HG03575 (cell line): ENCODE measurements around the gene FOXO1.
A peak's percentile ranks its signal among the peaks of the same experiment; 100 is the strongest.
"Not testable (repeated sequence)": the region's sequence is repeated elsewhere in the genome, so short reads cannot be mapped to it uniquely, and the experiment has no call there.

Source experiments
- ATAC-seq: cut with Tn5 transposase; IDR thresholded peaks from one replicate; pipeline ENCODE4 v1.9.1; 2021; ENCODE audit not compliant: unreplicated experiment, insufficient number of reproducible peaks, low FRiP score; ENCODE audit errors: extremely low read depth

FOXO1 gene

DNA sequence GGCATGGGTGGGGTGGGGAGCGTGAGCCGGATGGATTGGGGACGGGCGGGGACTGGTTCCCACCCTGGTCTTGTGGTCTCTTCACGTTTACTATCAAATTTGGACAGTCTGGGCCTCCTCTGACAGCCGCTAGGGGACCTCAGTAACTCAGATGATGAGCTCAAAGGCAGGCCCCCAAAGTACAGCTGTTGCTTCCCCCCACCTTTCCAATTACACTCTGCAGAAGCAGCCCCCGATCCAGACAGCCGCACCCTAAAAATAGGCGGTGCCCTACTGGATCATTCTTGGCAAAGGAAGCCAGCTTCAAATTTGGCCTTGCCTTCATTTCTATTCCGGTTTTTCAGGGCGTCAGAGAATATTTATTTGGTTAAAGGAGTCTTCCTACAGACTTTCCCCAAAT lies 1.9 kb upstream of the FOXO1 start:
- ATAC-seq, result no peak

DNA sequence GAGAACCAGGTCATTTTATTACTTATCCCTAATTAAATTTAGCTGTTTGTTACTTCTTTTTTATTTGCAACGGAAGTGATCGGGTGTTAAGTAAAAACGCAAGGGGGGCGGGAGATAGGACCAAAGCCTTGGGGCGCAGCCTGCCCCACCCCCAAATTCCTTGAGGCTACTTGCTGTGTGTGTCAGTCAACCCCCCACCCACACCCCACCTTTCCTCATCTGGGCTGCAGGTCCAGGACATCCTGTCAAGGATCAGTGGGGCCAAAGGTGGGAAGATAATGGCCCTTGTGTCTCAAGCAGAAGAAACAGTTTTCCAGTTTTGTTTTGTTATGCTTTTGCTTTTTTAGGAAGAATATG lies 1.2 kb upstream of the FOXO1 start:
- ATAC-seq, result no peak

DNA sequence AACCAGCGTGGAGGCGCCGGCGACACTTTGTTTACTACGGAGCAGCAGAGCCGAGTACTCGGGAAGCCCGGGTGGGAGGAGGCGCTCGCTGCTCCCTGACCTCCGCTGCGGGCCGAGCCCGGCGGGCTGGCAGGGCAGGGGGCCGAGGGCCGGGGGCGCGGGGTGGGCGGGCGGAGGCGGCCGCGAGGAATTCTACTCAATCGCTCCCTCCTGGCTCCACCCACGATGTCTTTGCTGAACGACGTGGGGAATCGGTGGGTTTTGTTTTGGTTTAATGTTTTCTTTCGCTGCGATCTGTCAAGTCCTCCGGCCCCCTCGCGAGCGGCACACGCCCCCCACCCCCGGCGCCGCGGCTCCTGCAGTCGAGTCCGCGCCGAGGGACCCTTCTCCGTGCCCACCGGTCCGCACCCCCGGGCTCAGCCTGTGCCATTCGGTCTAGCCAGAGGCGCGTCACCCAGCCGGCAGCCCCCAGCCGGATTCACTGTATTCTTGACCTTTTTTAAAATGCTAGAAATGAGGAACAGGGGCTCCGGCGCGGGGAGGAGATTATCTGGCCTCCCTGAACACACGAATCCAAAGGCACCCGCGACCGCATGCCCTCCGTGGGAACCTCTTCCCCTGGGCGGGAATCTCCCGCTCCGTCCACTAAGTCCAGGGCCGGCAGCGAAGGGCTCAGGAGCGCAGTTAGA lies 636 bp upstream of the FOXO1 start:
- ATAC-seq, result no peak

DNA sequence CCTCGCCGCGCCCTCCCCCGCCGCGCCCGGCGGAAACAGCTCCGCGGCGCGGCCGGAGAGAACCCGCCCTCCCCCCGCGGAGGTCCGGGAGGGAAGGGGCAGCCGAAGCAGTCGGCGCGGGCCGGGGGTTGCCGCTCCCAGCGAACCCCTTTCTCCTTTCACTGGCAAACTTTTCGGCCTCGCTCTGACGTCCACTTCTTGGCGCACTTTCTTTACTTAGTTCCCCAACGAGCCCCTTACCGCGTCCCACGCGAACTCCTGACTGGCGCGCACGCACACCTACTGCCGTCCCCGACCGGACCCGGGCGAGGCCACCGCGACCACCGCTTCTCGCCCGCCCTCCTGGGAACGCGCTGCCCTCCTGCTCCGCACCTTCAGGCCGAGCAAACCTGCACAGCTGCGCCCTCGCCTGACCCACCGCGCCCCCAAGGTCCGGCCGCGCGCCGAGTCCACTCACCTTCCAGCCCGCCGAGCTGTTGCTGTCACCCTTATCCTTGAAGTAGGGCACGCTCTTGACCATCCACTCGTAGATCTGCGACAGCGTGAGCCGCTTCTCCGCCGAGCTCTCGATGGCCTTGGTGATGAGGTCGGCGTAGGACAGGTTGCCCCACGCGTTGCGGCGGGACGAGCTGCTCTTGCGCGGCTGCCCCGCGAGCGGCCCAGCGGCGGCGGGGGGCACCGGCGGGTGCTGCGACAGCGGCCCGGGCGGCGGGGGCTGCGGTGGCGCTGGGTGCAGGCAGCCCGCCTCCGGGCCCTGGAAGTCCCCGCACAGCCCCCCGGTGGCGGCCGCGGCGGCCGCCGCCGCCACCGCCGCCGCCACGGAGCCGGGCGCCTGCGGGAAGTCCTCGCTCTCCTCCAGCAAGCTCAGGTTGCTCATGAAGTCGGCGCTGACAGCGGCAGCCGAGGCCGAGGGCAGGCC lies 1.1 kb downstream of the FOXO1 start:
- ATAC-seq, result no peak

- ATAC-seq, result no peak
These were observed 1.9 kb downstream of the FOXO1 start for GRCh38 chr13:40664350-40665125.

- not testable (repeated sequence) for ATAC-seq
These were observed 2.4 kb downstream of the FOXO1 start for GRCh38 chr13:40664100-40664349.

DNA sequence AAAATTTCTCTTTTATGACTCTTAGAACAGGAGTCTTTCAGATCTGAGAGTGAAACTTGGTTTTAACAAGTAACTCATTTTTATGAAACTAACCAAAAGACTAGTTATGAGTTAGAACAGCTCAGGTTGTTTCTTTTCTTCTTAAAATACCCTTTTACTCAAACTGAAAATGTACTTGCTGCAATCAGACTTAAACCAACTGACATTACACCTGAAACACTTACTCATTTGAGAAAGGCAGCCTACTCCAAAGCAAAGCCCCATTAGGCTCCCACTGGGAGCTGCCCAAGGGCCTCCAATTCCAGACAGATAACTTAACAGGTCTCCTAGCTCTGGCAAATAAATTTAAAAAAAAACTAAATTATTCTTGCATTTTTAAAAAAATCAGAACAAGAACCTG lies 3.6 kb downstream of the FOXO1 start:
- peak; percentile 39 for ATAC-seq

DNA sequence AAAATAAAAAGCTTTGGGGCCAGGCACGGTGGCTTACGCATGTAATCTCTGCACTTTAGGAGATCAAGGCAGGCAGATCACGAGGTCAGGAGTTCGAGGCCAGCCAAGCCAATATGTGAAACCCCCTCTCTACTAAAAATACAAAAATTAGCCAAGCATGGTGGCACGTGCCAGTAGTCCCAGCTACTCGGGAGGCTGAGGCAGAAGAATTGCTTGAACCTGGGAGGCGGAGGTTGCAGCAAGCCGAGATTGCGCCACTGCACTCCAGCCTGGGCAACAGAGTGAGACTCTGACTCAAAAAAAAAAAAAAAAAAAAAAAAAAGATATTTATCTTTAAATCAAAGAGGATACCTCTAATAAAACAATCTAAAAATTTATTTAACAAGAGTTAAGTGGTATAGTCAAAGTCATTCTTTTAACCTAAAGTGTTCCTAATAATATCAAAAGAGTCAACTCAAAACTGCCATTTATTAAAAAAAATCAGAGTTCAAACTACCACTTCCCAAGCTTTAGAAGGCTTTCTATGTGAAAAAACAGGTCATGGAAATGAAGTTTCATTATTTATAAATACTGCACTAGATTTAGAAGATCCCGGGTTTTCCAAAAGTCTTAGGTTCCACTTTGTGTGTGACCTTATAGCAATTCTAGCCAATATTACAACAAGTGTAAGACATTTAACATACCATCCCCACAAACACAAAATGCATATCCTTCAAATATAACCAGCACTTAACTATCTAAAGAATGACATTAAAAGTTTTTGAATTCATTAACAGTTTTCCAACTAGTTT lies 4.4 kb downstream of the FOXO1 start:
- no peak for ATAC-seq

GRCh38 chr13:40660692-40661091 lies 5.7 kb downstream of the FOXO1 start:
- no peak for ATAC-seq

DNA sequence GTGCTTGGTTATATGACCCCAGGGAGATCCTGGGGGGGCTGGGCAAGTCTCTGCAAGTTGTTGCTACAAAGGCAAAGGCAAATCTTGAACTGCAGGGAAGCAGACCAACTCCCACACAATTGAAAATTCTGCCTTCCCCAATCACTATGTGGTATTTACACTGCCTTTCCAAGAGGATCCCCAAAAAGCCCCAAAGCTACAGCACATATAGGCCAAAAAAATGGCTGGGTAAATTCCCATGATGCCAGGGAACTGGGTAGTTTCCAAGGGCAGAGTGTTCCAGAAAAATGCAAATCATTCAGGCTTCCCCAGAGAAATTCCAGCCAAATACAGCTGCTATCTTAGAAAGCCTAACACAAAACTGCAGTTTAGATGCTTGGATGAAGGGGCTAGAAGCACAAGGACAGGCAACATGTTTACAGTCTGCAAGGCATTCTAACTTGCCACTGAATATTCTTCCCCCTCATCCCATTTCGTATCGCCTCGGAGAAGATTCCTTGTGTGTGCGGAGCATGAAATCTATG lies 6.2 kb downstream of the FOXO1 start:
- ATAC-seq, result no peak

DNA sequence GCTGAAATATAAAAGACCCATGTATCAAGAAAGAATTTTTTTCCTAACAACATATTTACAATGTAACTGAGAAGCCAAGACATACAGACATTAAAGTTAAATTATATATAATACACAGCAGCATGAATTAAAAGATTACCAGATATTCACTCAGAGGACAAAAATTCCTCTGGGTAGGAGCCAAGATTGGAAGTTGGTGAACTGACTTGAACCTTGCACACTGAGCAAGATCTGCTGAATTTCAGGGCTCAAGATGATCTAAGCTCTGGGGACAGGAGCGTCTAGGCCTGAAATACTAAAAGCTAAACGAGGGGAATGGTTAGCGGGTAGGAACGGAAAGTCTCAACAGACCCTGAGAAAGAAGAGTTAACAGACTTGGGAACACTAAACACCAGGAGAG lies 8.5 kb downstream of the FOXO1 start:
- ATAC-seq, result no peak

DNA sequence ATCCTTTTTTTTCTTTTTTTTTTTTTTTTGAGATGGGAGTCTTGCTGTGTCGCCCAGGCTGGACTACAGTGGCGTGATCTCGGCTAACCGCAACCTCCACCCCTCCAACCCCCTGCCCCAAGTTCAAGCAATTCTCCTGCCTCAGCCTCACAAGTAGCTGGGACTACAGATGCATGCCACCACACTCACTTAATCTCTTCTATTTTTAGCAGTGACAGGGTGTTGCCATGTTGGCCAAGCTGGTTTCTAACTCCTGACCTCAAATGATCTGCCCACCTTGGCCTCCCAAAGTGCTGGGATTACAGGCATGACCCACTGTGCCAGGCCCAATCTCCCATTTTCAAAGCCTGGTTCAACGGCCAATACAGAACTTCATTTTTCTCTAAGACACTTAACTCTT lies 9.1 kb downstream of the FOXO1 start:
- no peak for ATAC-seq

DNA sequence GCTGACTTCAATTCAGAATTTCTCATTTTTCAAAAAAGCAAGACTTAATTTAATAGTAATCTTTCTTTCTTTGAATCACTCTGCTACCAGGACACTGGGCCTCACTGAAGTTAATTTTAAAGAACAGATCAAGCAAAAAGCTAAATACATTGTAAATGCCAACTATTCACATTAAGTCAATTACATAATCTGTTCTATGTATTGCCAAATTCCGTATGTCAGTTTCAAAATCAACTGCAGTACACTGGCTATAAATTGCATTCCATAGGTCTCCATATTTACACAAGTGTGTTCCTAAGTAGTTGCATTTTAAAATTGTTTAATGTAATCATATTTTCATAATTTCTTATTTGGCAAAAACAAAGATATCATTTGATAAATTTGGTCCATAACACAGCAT lies 10.1 kb downstream of the FOXO1 start:
- no peak for ATAC-seq

- no peak for ATAC-seq
These were observed 12.7 kb downstream of the FOXO1 start for GRCh38 chr13:40653527-40654318.

GRCh38 chr13:40652588-40652940 lies 13.9 kb downstream of the FOXO1 start:
- ATAC-seq, result no peak

DNA sequence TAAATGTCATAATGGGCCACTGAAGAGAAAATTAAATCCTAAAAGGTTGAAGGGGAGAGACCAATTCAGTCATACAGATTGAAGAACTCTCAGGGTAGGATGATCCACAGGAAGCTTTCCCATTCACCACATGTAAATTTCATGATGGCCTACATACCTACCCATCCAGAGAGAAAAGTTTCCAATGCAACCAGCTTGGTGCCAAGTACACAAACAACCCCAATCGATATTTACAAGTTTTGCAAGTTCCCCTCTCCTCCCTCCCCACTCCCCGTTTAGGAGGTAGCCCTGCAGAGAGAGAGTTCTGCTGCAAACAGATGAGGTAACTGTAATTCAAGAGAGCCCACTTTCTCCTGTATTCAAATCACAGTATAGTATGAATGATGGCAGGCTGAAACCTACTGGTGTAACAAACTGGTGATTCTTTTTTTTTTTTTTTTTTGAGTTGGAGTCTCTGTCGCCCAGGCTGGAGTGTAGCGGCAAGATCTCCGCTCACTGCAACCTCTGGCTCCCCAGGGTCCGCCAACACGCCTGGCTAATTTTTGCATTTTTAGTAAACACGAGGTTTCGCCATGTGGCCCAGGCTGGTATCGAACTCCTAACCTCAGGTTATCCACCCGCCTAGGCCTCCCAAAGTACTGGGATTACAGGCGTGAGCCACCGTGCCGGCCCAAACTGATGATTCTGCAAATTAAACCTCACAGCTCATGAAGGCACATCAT lies 14.4 kb downstream of the FOXO1 start:
- ATAC-seq, result no peak

DNA sequence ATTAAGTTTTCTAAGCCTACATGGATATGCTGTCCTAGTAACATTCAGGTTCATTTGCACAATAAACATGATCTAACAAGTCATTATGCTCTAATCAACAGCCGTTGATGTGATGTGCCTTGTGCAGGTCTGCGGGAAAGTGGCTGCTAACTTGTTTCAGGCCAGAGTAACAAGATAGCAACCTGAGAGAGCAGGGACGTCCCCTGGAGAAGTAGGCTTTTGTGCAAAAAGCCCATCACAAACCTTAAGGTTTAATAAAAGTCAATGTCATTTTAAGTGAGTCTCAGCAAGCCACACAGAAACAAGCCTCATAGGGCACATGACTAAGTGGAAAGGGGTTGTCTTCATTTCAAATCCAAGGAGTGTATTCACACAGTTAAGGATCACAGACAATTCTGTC lies 17.6 kb downstream of the FOXO1 start:
- no peak for ATAC-seq

DNA sequence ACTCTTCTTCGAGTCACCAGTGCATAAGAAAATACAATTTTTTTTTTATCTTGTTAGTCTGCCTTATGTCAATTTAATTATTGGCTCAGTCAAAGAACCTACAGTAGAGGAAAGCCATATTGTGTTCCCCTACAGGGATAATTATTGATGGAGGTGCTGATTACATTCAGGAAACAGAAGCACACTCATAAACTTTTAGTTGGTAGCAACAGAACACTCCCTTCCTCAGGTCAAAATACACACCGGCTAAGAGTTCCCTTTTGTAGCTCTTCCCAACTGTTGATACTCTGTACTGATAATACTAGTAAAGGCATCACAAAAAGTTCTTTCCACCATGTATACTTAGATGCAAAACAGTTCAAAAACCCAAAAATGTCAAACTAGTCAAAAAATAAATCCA lies 18.4 kb downstream of the FOXO1 start:
- no peak for ATAC-seq
